ENCODE results near the gene ANKUB1.

DNA sequence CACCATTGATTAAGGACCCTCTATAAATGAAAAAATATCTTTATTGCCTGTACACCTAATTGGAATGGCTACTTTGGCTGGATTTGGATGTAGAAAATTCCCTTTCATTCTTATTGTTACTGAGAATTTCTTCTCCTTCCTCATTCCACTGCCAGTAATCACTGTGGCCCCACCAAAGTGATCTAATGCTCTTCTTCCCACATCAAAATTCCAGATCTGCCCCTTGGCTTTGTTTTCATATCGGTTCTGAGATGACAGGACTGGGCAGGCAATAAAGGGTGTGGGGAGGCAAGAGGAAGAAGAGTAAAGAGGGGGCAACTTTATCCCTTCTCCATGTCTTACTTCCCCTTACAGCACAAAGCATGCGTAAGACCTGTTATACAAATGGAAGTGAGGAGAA is 2.1 kb downstream of the ANKUB1 start:
- no peak for TF ChIP-seq POLR2A (IDR thresholded peaks at IDR 0.05)
- TF ChIP-seq, protein P1, sequence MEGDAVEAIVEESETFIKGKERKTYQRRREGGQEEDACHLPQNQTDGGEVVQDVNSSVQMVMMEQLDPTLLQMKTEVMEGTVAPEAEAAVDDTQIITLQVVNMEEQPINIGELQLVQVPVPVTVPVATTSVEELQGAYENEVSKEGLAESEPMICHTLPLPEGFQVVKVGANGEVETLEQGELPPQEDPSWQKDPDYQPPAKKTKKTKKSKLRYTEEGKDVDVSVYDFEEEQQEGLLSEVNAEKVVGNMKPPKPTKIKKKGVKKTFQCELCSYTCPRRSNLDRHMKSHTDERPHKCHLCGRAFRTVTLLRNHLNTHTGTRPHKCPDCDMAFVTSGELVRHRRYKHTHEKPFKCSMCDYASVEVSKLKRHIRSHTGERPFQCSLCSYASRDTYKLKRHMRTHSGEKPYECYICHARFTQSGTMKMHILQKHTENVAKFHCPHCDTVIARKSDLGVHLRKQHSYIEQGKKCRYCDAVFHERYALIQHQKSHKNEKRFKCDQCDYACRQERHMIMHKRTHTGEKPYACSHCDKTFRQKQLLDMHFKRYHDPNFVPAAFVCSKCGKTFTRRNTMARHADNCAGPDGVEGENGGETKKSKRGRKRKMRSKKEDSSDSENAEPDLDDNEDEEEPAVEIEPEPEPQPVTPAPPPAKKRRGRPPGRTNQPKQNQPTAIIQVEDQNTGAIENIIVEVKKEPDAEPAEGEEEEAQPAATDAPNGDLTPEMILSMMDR (IDR thresholded peaks at IDR 0.05), result no peak
- TF ChIP-seq POLR2AphosphoS5 (IDR thresholded peaks at IDR 0.05), result no peak
- TF ChIP-seq EP300 (IDR thresholded peaks at IDR 0.05), result no peak
